H1 (cell line): Measurements from ENCODE around the gene S1PR1.

ENCODE experiments used
- CTCF ChIP-seq, 3 experiments: IDR thresholded peaks; 1 replicate in 2 of 3; 2 replicates in 1 of 3; pipeline versions ENCODE4 v1.5.1 to v1.6.1; 2011; ENCODE audit warnings: low read length in 3 of 3, mild to moderate bottlenecking in 3 of 3, inconsistent platforms in 2 of 3, low read depth in 1 of 3, moderate library complexity in 1 of 3; ENCODE audit not compliant: insufficient read depth in 1 of 3; ENCODE audit errors: control extremely low read depth in 1 of 3
- EZH2 ChIP-seq: fragments of 200-600 bp; sonication (generic); IDR thresholded peaks from 2 replicates; pipeline ENCODE4 v1.7.1; 2012; ENCODE audit warnings: low read depth, mild to moderate bottlenecking, moderate library complexity, low read length, inconsistent platforms; ENCODE audit not compliant: severe bottlenecking
- RFX5 ChIP-seq: IDR thresholded peaks from 2 replicates; pipeline ENCODE4 v1.6.1; 2011; ENCODE audit warnings: low read depth, low read length, improper control_type of control experiment, borderline replicate concordance

- TF ChIP-seq RFX5 = no peak
- TF ChIP-seq CTCF (IDR thresholded peaks at IDR 0.05; ENCODE audit: control extremely low read depth in 1 of 3, insufficient read depth in 1 of 3, low read depth in 1 of 3, low read length in 3 of 3) = peak; percentile 83 to 93 (median 89)
- no peak for TF ChIP-seq EZH2
Observed at GRCh38 chr1:101238681-101239094, 1.9 kb downstream of the S1PR1 start.
